Astrocyte of the spinal cord (primary cell): ENCODE results near the gene GIT1.

Experiments used
- DNase-seq: peaks from one replicate; pipeline ENCODE4 v3.0.0; 2011; ENCODE audit warnings: low read depth, low spot score
- H3K4me3 ChIP-seq: 2 replicates; pipeline ENCODE4 v1.5.1; 2011; ENCODE audit warnings: low read depth, mild to moderate bottlenecking, low read length, moderate library complexity
- CTCF ChIP-seq: IDR thresholded peaks from 2 replicates; pipeline ENCODE4 v1.5.1; 2012; ENCODE audit warnings: low read depth, mild to moderate bottlenecking, low read length, inconsistent platforms
- in situ Hi-C: cut with HindIII; loops from 2 replicates; pipeline ENCODE4 v1.10.0; 2017; ENCODE audit warnings: low sequenced_read_pairs

The GIT1 gene

GRCh38 chr17:29571486-29571882, 18.0 kb downstream of the GIT1 start:
- no peak for DNase-seq
- in situ Hi-C loops, result no loop called here
- no peak overlapping the region for H3K4me3 ChIP-seq
- no peak for TF ChIP-seq CTCF

GRCh38 chr17:29570521-29570920, 18.9 kb downstream of the GIT1 start:
- in situ Hi-C loops, result no loop called here

GRCh38 chr17:29569245-29569950, 20.1 kb downstream of the GIT1 start:
- no peak for DNase-seq
- no peak for TF ChIP-seq CTCF
- peak overlapping the region; percentile 74 for H3K4me3 ChIP-seq
- in situ Hi-C loops, result no loop called here

More at GRCh38 chr17:29570521-29570920, 18.9 kb downstream of the GIT1 start:
- no peak overlapping the region for H3K4me3 ChIP-seq
- DNase-seq, result no peak
- TF ChIP-seq CTCF, result no peak

DNA sequence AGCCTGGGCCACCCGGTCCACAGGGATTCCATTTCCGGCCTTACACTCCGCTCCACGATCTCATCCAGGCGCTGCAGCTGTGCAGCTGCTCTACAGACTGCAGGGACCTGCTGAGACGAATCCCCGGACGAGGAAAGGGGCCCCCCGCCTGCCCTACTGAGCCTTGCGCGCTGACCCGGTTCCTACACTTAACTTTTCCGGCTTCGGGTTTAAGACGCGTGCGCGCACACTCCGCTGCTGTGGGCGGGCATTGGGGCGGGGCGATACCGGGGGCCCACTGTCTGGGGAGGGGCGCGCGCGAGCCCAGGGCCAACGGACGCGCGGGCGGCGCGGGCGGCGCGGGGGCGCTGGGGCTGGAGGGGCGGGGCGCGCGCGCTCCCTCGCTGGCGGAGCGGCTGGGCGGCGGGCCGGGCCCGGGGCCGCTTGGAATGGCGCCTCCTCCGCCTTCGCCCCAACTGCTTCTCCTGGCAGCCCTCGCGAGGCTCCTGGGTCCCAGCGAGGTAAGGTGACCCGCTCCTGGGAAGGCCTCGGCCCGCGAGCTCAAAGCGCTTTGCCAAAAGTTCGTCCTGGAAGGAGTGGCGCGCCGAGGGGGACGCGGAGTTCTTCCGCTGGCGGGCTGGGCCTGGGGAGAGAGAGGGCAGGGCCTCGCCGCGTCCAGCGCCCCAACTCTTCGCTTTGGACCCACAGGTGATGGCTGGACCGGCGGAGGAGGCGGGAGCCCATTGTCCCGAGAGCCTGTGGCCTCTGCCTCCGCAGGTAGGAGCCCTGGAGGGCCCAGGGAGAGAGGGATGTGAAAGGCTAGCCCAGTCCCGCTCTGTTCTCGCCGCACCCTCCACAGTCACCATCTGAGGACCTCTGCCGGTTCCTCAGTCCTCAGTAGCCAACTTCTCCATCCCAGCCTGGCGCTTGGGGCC, 20.9 kb downstream of the GIT1 start, which contains the start of gene TP53I13:
Gene TP53I13 (plus strand): TSS at position 371 of the 914 bp plus-strand sequence. CDS start 58 bp downstream, at position 429.
- in situ Hi-C loops, result no loop called here
- peak within 1 kb of the TSS; percentile 74 for H3K4me3 ChIP-seq
- TF ChIP-seq CTCF, result no peak
- DNase-seq, result peak; percentile 84

- in situ Hi-C loops, result no loop called here
- TF ChIP-seq CTCF, result peak; percentile 17
- H3K4me3 ChIP-seq, result peak overlapping the region; percentile 74
- DNase-seq, result peak; percentile 44
These were observed 21.7 kb downstream of the GIT1 start for GRCh38 chr17:29567554-29568330.

GRCh38 chr17:29567304-29567553, 22.2 kb downstream of the GIT1 start:
- in situ Hi-C loops, result no loop called here
- peak overlapping the region; percentile 74 for H3K4me3 ChIP-seq
- no peak for TF ChIP-seq CTCF
- no peak for DNase-seq
